T-helper 17 cell (primary cell): Measurements from ENCODE around the gene C11orf86. TPM values are rescaled to one million over a fixed set of nuclear protein-coding genes. Genes with fewer than 3 reads are reported as not detected.

Experiments
- ATAC-seq: fragments of 150-1000 bp; cut with Tn5 transposase; 2 replicates; pipeline ENCODE4 v1.10.0; 2021; ENCODE audit warnings: mild to moderate bottlenecking, moderate library complexity
- DNase-seq, 3 donors: peaks; one replicate each; pipeline versions ENCODE4 v3.0.0 to v3.0.0-alpha.2; 2020 to 2021
- H3K9me3 ChIP-seq: one replicate; pipeline ENCODE4 v1.7.0; 2013; ENCODE audit warnings: low read length, mild to moderate bottlenecking; ENCODE audit not compliant: control insufficient read depth, poor library complexity, severe bottlenecking
- H3K27ac Mint-ChIP-seq: one replicate; pipeline ENCODE4 v1.8.0; 2022; ENCODE audit warnings: mild to moderate bottlenecking, moderate library complexity, mixed read lengths
- H3K27me3 Mint-ChIP-seq: one replicate; pipeline ENCODE4 v1.8.0; 2022; ENCODE audit warnings: mixed read lengths
- H3K36me3 Mint-ChIP-seq: one replicate; pipeline ENCODE4 v1.8.0; 2022; ENCODE audit warnings: low read depth, mixed read lengths
- H3K4me1 Mint-ChIP-seq: one replicate; pipeline ENCODE4 v1.8.0; 2022; ENCODE audit warnings: mild to moderate bottlenecking, mixed read lengths
- H3K4me3 Mint-ChIP-seq: one replicate; pipeline ENCODE4 v1.8.0; 2022; ENCODE audit warnings: mild to moderate bottlenecking, moderate library complexity, mixed read lengths
- total RNA-seq, 4 donors: library from RNA in 2 of 4; stranded (reverse) in 2 of 4; gene quantifications; one replicate each; pipeline ENCODE4 v1.2.3 and lab custom pipeline; 2022 to 2026

C11orf86 gene
- total RNA-seq, 2 donors from 2014 or later, result not detected

GRCh38 chr11:67006029-67006884, 31.2 kb downstream of the C11orf86 start:
- no peak overlapping the region for H3K4me3 Mint-ChIP-seq

GRCh38 chr11:67007126-67007525, 32.0 kb downstream of the C11orf86 start:
- no peak for ATAC-seq
- Mint-ChIP-seq H3K36me3 (no peaks in the 10 kb centered on the region), H3K4me3 (no peak overlapping the region), H3K4me1 (peaks cover 4% of the 10 kb centered on the region), H3K27me3 (peaks cover 7% of the 10 kb centered on the region), H3K27ac (no peak overlapping the region)
- no peaks in the 10 kb centered on the region for H3K9me3 ChIP-seq
- no peak for DNase-seq

More at GRCh38 chr11:67006029-67006884, 31.2 kb downstream of the C11orf86 start:
- H3K9me3 ChIP-seq, result no peaks in the 10 kb centered on the region
- H3K27ac Mint-ChIP-seq, result no peak overlapping the region
- DNase-seq (no peak), ATAC-seq (no peak)
- peaks cover 7% of the 10 kb centered on the region for H3K27me3 Mint-ChIP-seq
- H3K4me1 Mint-ChIP-seq, result peaks cover 4% of the 10 kb centered on the region
- no peaks in the 10 kb centered on the region for H3K36me3 Mint-ChIP-seq

GRCh38 chr11:67010296-67010905, 35.3 kb downstream of the C11orf86 start:
- ATAC-seq, result no peak
- peaks cover 2% of the 10 kb centered on the region for H3K4me1 Mint-ChIP-seq
- no peak for DNase-seq
- H3K27ac Mint-ChIP-seq, result no peak overlapping the region
- H3K27me3 Mint-ChIP-seq, result peaks cover 22% of the 10 kb centered on the region
- H3K9me3 ChIP-seq, result no peaks in the 10 kb centered on the region
- H3K36me3 Mint-ChIP-seq, result no peaks in the 10 kb centered on the region
- H3K4me3 Mint-ChIP-seq, result no peak overlapping the region

GRCh38 chr11:67013511-67014045, 38.5 kb downstream of the C11orf86 start:
- Mint-ChIP-seq H3K4me1 (no peaks in the 10 kb centered on the region), H3K27ac (no peak overlapping the region), H3K27me3 (peaks cover 33% of the 10 kb centered on the region), H3K36me3 (no peaks in the 10 kb centered on the region), H3K4me3 (no peak overlapping the region)
- DNase-seq (no peak), ATAC-seq (no peak)
- H3K9me3 ChIP-seq, result no peaks in the 10 kb centered on the region

DNA sequence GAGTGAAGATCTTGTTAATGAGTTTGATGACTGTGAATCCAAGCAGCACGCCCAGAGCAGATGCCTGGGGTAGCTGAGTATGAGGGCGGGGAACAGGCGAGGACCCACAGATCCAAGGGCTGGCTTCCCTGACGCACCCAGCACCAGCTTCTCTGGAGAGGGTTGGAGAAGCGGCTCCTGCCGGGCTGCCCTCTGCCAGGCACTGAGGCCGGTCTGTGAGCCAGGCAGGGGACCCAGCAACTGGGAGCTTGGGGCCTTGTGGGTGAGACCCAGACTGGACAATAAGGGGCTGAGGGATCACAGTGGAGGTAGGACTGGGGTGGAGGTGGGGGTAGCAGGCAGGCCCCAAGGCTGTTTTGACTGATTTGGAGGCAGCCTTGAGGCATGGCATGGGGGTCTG, 39.2 kb downstream of the C11orf86 start:
- no peaks in the 10 kb centered on the region for H3K4me1 Mint-ChIP-seq
- ATAC-seq (no peak), DNase-seq (no peak)
- H3K27ac Mint-ChIP-seq, result no peak overlapping the region
- H3K4me3 Mint-ChIP-seq, result no peak overlapping the region
- H3K36me3 Mint-ChIP-seq, result no peaks in the 10 kb centered on the region
- no peaks in the 10 kb centered on the region for H3K9me3 ChIP-seq
- peaks cover 31% of the 10 kb centered on the region for H3K27me3 Mint-ChIP-seq

DNA sequence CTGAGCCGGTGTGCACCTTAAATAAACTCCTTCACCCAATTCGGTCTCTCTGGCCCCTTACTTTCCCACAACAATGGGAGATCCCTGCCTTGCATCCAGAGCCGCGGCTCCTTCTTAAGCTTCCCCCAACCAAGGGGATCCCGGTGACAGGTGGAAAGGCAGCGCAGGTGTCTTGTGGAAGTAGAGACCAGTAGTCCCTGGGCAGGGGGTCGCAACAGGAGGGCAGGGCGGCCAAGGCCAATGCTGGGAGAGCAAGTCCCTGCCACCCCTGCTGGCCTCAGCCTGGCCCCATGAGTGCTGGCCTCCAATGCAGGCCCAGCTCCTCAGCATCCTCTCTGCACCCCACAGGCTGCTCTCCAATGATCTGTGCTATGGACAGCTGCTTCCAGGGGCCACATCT, 39.9 kb downstream of the C11orf86 start:
- H3K4me3 Mint-ChIP-seq, result no peak overlapping the region
- H3K4me1 Mint-ChIP-seq, result no peaks in the 10 kb centered on the region
- H3K27me3 Mint-ChIP-seq, result peaks cover 29% of the 10 kb centered on the region
- no peak for DNase-seq
- H3K9me3 ChIP-seq, result no peaks in the 10 kb centered on the region
- H3K27ac Mint-ChIP-seq, result no peak overlapping the region
- no peak for ATAC-seq
- no peaks in the 10 kb centered on the region for H3K36me3 Mint-ChIP-seq

GRCh38 chr11:67016550-67016949, 41.4 kb downstream of the C11orf86 start:
- H3K27ac Mint-ChIP-seq, result no peak overlapping the region
- peaks cover 37% of the 10 kb centered on the region for H3K27me3 Mint-ChIP-seq
- ATAC-seq (no peak), DNase-seq (no peak)
- no peak overlapping the region for H3K4me3 Mint-ChIP-seq
- no peaks in the 10 kb centered on the region for H3K36me3 Mint-ChIP-seq
- H3K4me1 Mint-ChIP-seq, result peaks cover under 1% of the 10 kb centered on the region
- H3K9me3 ChIP-seq, result no peaks in the 10 kb centered on the region

DNA sequence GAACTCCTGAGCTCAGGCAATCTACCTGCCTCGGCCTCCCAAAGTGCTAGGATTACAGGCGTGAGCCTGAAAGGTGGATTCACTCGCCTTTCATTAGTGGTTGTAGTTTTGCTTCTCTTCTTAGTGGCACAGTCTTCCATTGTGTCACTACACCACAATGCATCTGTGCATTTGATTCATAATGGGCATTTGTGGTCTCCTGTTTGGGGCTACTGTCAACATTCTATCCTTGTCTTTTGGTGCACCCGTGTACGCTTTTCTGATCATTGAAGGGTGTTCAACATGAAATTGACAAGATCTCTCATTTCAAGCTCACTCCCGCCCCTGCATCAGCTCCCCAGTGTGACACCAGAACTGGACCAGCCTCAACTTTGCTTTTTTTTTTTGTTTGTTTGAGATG, 45.8 kb downstream of the C11orf86 start:
- H3K9me3 ChIP-seq, result no peaks in the 10 kb centered on the region
- ATAC-seq (no peak), DNase-seq (no peak)
- H3K27me3 Mint-ChIP-seq, result peaks cover 43% of the 10 kb centered on the region
- peaks cover 22% of the 10 kb centered on the region for H3K4me1 Mint-ChIP-seq
- no peak overlapping the region for H3K4me3 Mint-ChIP-seq
- peaks cover 2% of the 10 kb centered on the region for H3K36me3 Mint-ChIP-seq
- peak overlapping the region; percentile 41 for H3K27ac Mint-ChIP-seq

GRCh38 chr11:67022341-67022933, 47.3 kb downstream of the C11orf86 start:
- Mint-ChIP-seq H3K27ac (no peak overlapping the region), H3K27me3 (peaks cover 43% of the 10 kb centered on the region), H3K36me3 (peaks cover 2% of the 10 kb centered on the region), H3K4me3 (peak overlapping the region; percentile 36), H3K4me1 (peaks cover 22% of the 10 kb centered on the region)
- ATAC-seq (no peak), DNase-seq (no peak)
- H3K9me3 ChIP-seq, result no peaks in the 10 kb centered on the region

DNA sequence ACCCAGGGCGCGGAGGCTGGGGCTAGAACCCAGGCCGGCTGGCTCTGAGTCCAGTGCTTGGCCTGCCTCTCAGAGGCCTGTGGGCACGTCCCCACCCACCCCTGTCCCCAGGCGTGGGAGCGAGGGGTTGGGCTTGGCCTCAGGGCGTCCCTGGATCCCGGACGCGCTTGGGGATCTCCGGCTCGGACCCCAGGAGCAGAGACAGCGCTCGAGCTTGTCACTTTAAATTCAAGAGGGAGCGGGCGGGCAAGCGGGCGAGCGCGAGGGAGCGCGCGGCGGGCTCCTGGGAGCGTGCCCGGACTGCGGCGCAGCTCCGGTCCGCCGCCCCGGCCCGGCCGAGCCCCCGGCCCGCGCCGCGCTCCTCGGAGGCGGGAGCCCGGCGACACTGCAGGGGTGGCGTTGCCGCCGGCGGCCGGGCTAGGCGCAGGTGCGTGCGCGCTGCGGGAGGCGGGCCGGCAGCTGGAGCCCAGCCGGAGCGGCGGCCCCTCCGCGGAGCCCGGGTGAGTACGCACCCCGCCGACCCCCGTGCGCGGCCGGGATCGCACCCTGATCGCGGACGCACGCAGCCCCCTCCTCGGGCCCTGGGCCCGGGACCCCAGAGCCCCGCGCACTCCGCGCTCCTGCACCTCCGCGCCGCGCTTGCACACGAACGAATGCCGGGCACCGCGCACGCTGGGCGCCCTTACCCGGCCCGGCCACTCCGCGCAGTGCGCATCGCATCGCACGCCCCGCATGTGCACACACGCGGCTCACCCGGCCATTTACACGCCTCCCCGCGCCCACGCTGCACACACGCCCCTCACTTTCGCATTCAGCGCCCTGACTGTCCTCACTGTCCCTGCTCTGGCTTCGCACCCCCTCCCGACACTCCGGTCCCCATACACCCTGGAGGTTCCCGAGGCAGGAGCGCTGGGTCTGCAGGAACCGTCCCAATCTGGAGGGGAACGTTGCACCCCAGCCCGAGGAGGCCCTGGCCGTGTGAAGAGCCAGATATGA, 48.2 kb downstream of the C11orf86 start, which contains the start of gene SYT12:
SYT12 (plus strand) TSS at position 174 of the 996 bp plus-strand sequence. CDS start 7,011 bp downstream, outside the sequence.
- H3K9me3 ChIP-seq, result no peaks in the 10 kb centered on the region
- H3K36me3 Mint-ChIP-seq, result peaks cover 2% of the 10 kb centered on the region
- DNase-seq (no peak), ATAC-seq (peak; percentile 30)
- H3K27me3 Mint-ChIP-seq, result peaks cover 43% of the 10 kb centered on the region
- H3K27ac Mint-ChIP-seq, result peak within 1 kb of the TSS; percentile 41
- peak within 1 kb of the TSS; percentile 88 for H3K4me3 Mint-ChIP-seq
- H3K4me1 Mint-ChIP-seq, result peaks cover 22% of the 10 kb centered on the region

- ATAC-seq (no peak), DNase-seq (no peak)
- H3K4me1 Mint-ChIP-seq, result peaks cover 22% of the 10 kb centered on the region
- no peak overlapping the region for H3K27ac Mint-ChIP-seq
- no peaks in the 10 kb centered on the region for H3K9me3 ChIP-seq
- H3K36me3 Mint-ChIP-seq, result peaks cover 2% of the 10 kb centered on the region
- peak overlapping the region; percentile 88 for H3K4me3 Mint-ChIP-seq
- H3K27me3 Mint-ChIP-seq, result peaks cover 43% of the 10 kb centered on the region
Observed at GRCh38 chr11:67023957-67024353, 48.9 kb downstream of the C11orf86 start.

DNA sequence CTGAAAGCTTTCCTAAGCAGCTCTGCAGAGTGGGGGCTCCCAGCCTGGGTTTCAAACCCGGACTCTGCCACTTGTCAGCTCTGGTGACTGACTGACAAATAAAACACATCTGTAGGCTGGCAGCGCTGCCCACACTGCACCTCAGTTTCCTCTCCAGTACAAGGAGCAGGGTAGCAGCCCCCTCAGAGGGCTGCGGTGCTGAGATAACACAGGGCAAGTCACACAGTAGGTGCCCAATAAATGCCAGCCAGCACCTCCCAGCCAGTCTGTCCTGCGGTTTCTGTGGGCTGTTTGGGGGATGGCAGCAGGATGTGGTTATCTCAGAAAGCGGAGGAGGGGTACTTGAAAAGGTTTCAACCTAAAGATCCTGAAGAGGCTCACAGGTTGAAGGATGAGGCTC, 49.3 kb downstream of the C11orf86 start:
- peaks cover 2% of the 10 kb centered on the region for H3K36me3 Mint-ChIP-seq
- peak overlapping the region; percentile 24 for H3K27ac Mint-ChIP-seq
- H3K27me3 Mint-ChIP-seq, result peaks cover 43% of the 10 kb centered on the region
- peaks cover 22% of the 10 kb centered on the region for H3K4me1 Mint-ChIP-seq
- H3K4me3 Mint-ChIP-seq, result peak overlapping the region; percentile 88
- no peaks in the 10 kb centered on the region for H3K9me3 ChIP-seq
- DNase-seq, result peak in 2 of 3 donors; percentile 16 to 24
- ATAC-seq, result peak; percentile 77
